K562 (cell line): ENCODE data around the gene ADAM8.

Experiments
- EZH2 ChIP-seq: IDR thresholded peaks from 2 replicates; pipeline ENCODE4 v1.6.1; 2012; ENCODE audit warnings: low read depth, mild to moderate bottlenecking, inconsistent platforms, low read length, borderline replicate concordance
- KDM1A ChIP-seq, 2 experiments: fragments of 450-650 bp; IDR thresholded peaks; 2 replicates each; pipeline ENCODE4 v1.6.1; 2016; ENCODE audit warnings: mild to moderate bottlenecking in 2 of 2
- POLR2G ChIP-seq: fragments of 200-400 bp; formaldehyde crosslinking; IDR thresholded peaks from 2 replicates; pipeline ENCODE4 v1.6.1; 2017; ENCODE audit warnings: low read depth, mild to moderate bottlenecking, antibody characterized with exemption, low read length, moderate library complexity
- ZBTB1 ChIP-seq: sonication (generic); formaldehyde crosslinking; IDR thresholded peaks from 2 replicates; pipeline ENCODE4 v1.8.1; 2023; ENCODE audit warnings: missing genetic modification reagents, low read depth, mild to moderate bottlenecking, borderline replicate concordance

- TF ChIP-seq KDM1A (IDR thresholded peaks at IDR 0.05) (no peak), ZBTB1 (no peak), POLR2G (no peak), EZH2 (no peak)
Measured at GRCh38 chr10:133224076-133224475, 52.6 kb downstream of the ADAM8 start.
